ENCODE measurements around the gene CX3CL1.

CX3CL1 gene

GRCh38 chr16:57361404-57361803, 10.9 kb upstream of the CX3CL1 start:
- no peak for TF ChIP-seq CTCF (IDR thresholded peaks at IDR 0.05; ENCODE audit: extremely low read depth, insufficient read depth, missing control alignments)
- in situ Hi-C loops (cut with MboI; ENCODE audit: low pct_unique_long_range_greater_than_20kb, low sequenced_read_pairs, unreplicated experiment) = no loop called here
- DNase-seq (ENCODE audit: low spot score) = no peak

GRCh38 chr16:57364143-57364542, 8.1 kb upstream of the CX3CL1 start:
- no peak for DNase-seq (ENCODE audit: low spot score)
- TF ChIP-seq CTCF (IDR thresholded peaks at IDR 0.05; ENCODE audit: extremely low read depth, insufficient read depth, missing control alignments) = no peak
- in situ Hi-C loops (cut with MboI; ENCODE audit: low pct_unique_long_range_greater_than_20kb, low sequenced_read_pairs, unreplicated experiment) = no loop called here

- no peak for TF ChIP-seq CTCF (IDR thresholded peaks at IDR 0.05; ENCODE audit: extremely low read depth, insufficient read depth, missing control alignments)
- in situ Hi-C loops (cut with MboI; ENCODE audit: low pct_unique_long_range_greater_than_20kb, low sequenced_read_pairs, unreplicated experiment) = no loop called here
- DNase-seq (ENCODE audit: low spot score) = no peak
Observed at GRCh38 chr16:57366544-57367040, 5.7 kb upstream of the CX3CL1 start.

GRCh38 chr16:57367116-57367752, 5.1 kb upstream of the CX3CL1 start:
- TF ChIP-seq CTCF (IDR thresholded peaks at IDR 0.05; ENCODE audit: extremely low read depth, insufficient read depth, missing control alignments) = no peak

GRCh38 chr16:57371494-57372371, 557 bp upstream of the CX3CL1 start:
- no peak for DNase-seq (ENCODE audit: low spot score)
- in situ Hi-C loops (cut with MboI; ENCODE audit: low pct_unique_long_range_greater_than_20kb, low sequenced_read_pairs, unreplicated experiment) = loop anchor here (10.0 kb wide), 1 partner anchor 67 kb away; no protein-coding TSS in a partner anchor
- TF ChIP-seq CTCF (IDR thresholded peaks at IDR 0.05; ENCODE audit: extremely low read depth, insufficient read depth, missing control alignments) = no peak

More at GRCh38 chr16:57367116-57367752, 5.1 kb upstream of the CX3CL1 start:
- in situ Hi-C loops (cut with MboI; ENCODE audit: low pct_unique_long_range_greater_than_20kb, low sequenced_read_pairs, unreplicated experiment) = no loop called here
- DNase-seq (ENCODE audit: low spot score) = no peak

GRCh38 chr16:57373117-57373947, 1.0 kb downstream of the CX3CL1 start:
- DNase-seq (ENCODE audit: low spot score) = no peak
- no peak for TF ChIP-seq CTCF (IDR thresholded peaks at IDR 0.05; ENCODE audit: extremely low read depth, insufficient read depth, missing control alignments)
- in situ Hi-C loops (cut with MboI; ENCODE audit: low pct_unique_long_range_greater_than_20kb, low sequenced_read_pairs, unreplicated experiment) = loop anchor here (10.0 kb wide), 1 partner anchor 69 kb away; no protein-coding TSS in a partner anchor
